Uterus (tissue), 4 donors: ENCODE data around the gene PRIMA1. TPM values are rescaled to one million over a fixed set of nuclear protein-coding genes. Genes with fewer than 3 reads are reported as not detected.

Source experiments
- DNase-seq, 2 donors: peaks; one replicate each; pipeline ENCODE4 v3.0.0-alpha.2; 2019 to 2020
- H3K27ac ChIP-seq, 2 donors: fragments of 200-600 bp; sonication (generic); 1 replicate in 1 of 2; 2 replicates in 1 of 2; pipeline ENCODE4 v1.5.1; 2016 to 2018
- H3K27me3 ChIP-seq, 2 donors: fragments of 200-600 bp; sonication (generic); one replicate each; pipeline ENCODE4 v1.5.1; 2018 to 2019; ENCODE audit warnings: control low read depth in 1 of 2
- H3K36me3 ChIP-seq, 2 donors: fragments of 200-600 bp; sonication (generic); one replicate each; pipeline ENCODE4 v1.5.1; 2019; ENCODE audit warnings: control low read depth in 1 of 2
- H3K4me1 ChIP-seq, 2 donors: fragments of 200-600 bp; sonication (generic); one replicate each; pipeline ENCODE4 v1.5.1; 2018 to 2019; ENCODE audit warnings: control low read depth in 1 of 2
- H3K4me3 ChIP-seq, 2 donors: fragments of 200-600 bp; sonication (generic); 1 replicate in 1 of 2; 2 replicates in 1 of 2; pipeline ENCODE4 v1.5.1; 2018 to 2019; ENCODE audit warnings: mild to moderate bottlenecking in 1 of 2
- H3K9me3 ChIP-seq, 2 donors: fragments of 200-600 bp; sonication (generic); one replicate each; pipeline ENCODE4 v1.5.1; 2019; ENCODE audit warnings: control low read depth in 1 of 2
- CTCF ChIP-seq, 4 experiments: fragments of 200-600 bp in 2 of 4; fragments of 450-650 bp in 2 of 4; sonication (generic) in 2 of 4; IDR thresholded peaks; one replicate each; pipeline ENCODE4 v1.5.1; 2016 to 2019; ENCODE audit warnings: antibody characterized with exemption in 4 of 4, mild to moderate bottlenecking in 2 of 4, moderate library complexity in 1 of 4
- POLR2A ChIP-seq, 2 donors: fragments of 450-650 bp; IDR thresholded peaks; one replicate each; pipeline ENCODE4 v1.6.1; 2016; ENCODE audit warnings: antibody characterized with exemption in 2 of 2, mild to moderate bottlenecking in 1 of 2, moderate library complexity in 1 of 2
- intact Hi-C: fragments of 100-400 bp; cut with DNase I; formaldehyde crosslinking; loops from one replicate; pipeline ENCODE4 v1.15.1; 2023; ENCODE audit warnings: low total_unique reads
- total RNA-seq, 4 donors: library from RNA; depleted of rRNA in 3 of 4; stranded (reverse); fragments of >200 nt in 3 of 4; gene quantifications; one replicate each; pipeline versions ENCODE4 v1.1.0 to v1.2.4, GENCODE V29; 2014 to 2023
- donor health status: DM: yes; HTN: yes; CAD: no.

The PRIMA1 gene
- total RNA-seq, 4 donors from 2014 or later, result 0.48 to 24.5 (median 3.8) TPM

GRCh38 chr14:93829839-93830481 lies 41.7 kb upstream of the PRIMA1 start:
- no peak overlapping the region for H3K4me3 ChIP-seq
- TF ChIP-seq POLR2A (IDR thresholded peaks at IDR 0.05), result no peak
- TF ChIP-seq CTCF (IDR thresholded peaks at IDR 0.05), result no peak
- H3K27me3 ChIP-seq, result no peaks in the 10 kb centered on the region
- H3K4me1 ChIP-seq, result no peaks in the 10 kb centered on the region
- intact Hi-C loops, result no loop called here
- no peak overlapping the region for H3K27ac ChIP-seq
- H3K36me3 ChIP-seq, result no peaks in the 10 kb centered on the region
- H3K9me3 ChIP-seq, result no peaks in the 10 kb centered on the region
- no peak for DNase-seq

- no peaks in the 10 kb centered on the region for H3K36me3 ChIP-seq
- TF ChIP-seq CTCF (IDR thresholded peaks at IDR 0.05) (no peak), POLR2A (IDR thresholded peaks at IDR 0.05) (no peak)
- H3K4me1 ChIP-seq, result no peaks in the 10 kb centered on the region
- intact Hi-C loops, result no loop called here
- H3K4me3 ChIP-seq, result no peak overlapping the region
- H3K27me3 ChIP-seq, result no peaks in the 10 kb centered on the region
- no peak overlapping the region for H3K27ac ChIP-seq
- DNase-seq, result no peak
- H3K9me3 ChIP-seq, result no peaks in the 10 kb centered on the region
Observed at GRCh38 chr14:93825235-93825553, 36.9 kb upstream of the PRIMA1 start.

GRCh38 chr14:93824518-93825234 lies 36.4 kb upstream of the PRIMA1 start:
- Histone ChIP-seq H3K9me3 (no peaks in the 10 kb centered on the region), H3K4me1 (no peaks in the 10 kb centered on the region), H3K36me3 (no peaks in the 10 kb centered on the region), H3K27me3 (no peaks in the 10 kb centered on the region), H3K27ac (no peak overlapping the region), H3K4me3 (no peak overlapping the region)
- intact Hi-C loops, result no loop called here
- no peak for TF ChIP-seq POLR2A (IDR thresholded peaks at IDR 0.05)
- TF ChIP-seq CTCF (IDR thresholded peaks at IDR 0.05), result no peak
- DNase-seq, result no peak

- DNase-seq, result no peak
- no peak for TF ChIP-seq POLR2A (IDR thresholded peaks at IDR 0.05)
- TF ChIP-seq CTCF (IDR thresholded peaks at IDR 0.05), result no peak
- H3K4me1 ChIP-seq, result no peaks in the 10 kb centered on the region
- intact Hi-C loops, result no loop called here
- no peaks in the 10 kb centered on the region for H3K9me3 ChIP-seq
- no peak overlapping the region for H3K27ac ChIP-seq
- no peaks in the 10 kb centered on the region for H3K27me3 ChIP-seq
- H3K36me3 ChIP-seq, result no peaks in the 10 kb centered on the region
- no peak overlapping the region for H3K4me3 ChIP-seq
Observed at GRCh38 chr14:93824076-93824475, 35.8 kb upstream of the PRIMA1 start.

- no peak for TF ChIP-seq POLR2A (IDR thresholded peaks at IDR 0.05)
- TF ChIP-seq CTCF (IDR thresholded peaks at IDR 0.05), result no peak
- Histone ChIP-seq H3K9me3 (no peaks in the 10 kb centered on the region), H3K4me3 (no peak overlapping the region), H3K4me1 (no peaks in the 10 kb centered on the region), H3K27ac (no peak overlapping the region), H3K36me3 (no peaks in the 10 kb centered on the region), H3K27me3 (no peaks in the 10 kb centered on the region)
- no peak for DNase-seq
- intact Hi-C loops, result no loop called here
Observed at GRCh38 chr14:93821051-93821450, 32.8 kb upstream of the PRIMA1 start.
